SHP77 (cell line): ENCODE data around the gene ARSD.
"Not testable (repeated sequence)": the region's sequence is repeated elsewhere in the genome, so short reads cannot be mapped to it uniquely, and the experiment has no call there.

Experiments used
- DNase-seq, 2 experiments: peaks; one replicate each; lab custom pipeline; 2025; lab: John Stamatoyannopoulos, UW

The ARSD gene

GRCh38 chrX:2933125-2933900 lies 4.2 kb upstream of the ARSD start:
- DNase-seq: no peak

GRCh38 chrX:2931612-2932011 lies 2.5 kb upstream of the ARSD start:
- no peak for DNase-seq

GRCh38 chrX:2931155-2931554 lies 2.0 kb upstream of the ARSD start:
- DNase-seq: no peak

- DNase-seq: no peak
These were observed 952 bp downstream of the ARSD start for GRCh38 chrX:2928191-2928582.

GRCh38 chrX:2926664-2927275 lies 2.4 kb downstream of the ARSD start:
- DNase-seq: no peak

GRCh38 chrX:2926255-2926654 lies 2.9 kb downstream of the ARSD start:
- DNase-seq: not testable (repeated sequence)

- no peak for DNase-seq
These were observed 5.0 kb downstream of the ARSD start for GRCh38 chrX:2924151-2924550.

GRCh38 chrX:2921750-2922149 lies 7.4 kb downstream of the ARSD start:
- no peak for DNase-seq

GRCh38 chrX:2921193-2921592 lies 7.9 kb downstream of the ARSD start:
- DNase-seq: no peak

GRCh38 chrX:2917767-2918166 lies 11.4 kb downstream of the ARSD start:
- DNase-seq: no peak

GRCh38 chrX:2913118-2913517 lies 16.0 kb downstream of the ARSD start:
- no peak for DNase-seq

GRCh38 chrX:2910109-2910508 lies 19.0 kb downstream of the ARSD start:
- no peak for DNase-seq

GRCh38 chrX:2908125-2908685 lies 20.9 kb downstream of the ARSD start:
- no peak for DNase-seq

GRCh38 chrX:2907295-2907694 lies 21.8 kb downstream of the ARSD start:
- no peak for DNase-seq

GRCh38 chrX:2903366-2903765 lies 25.8 kb downstream of the ARSD start:
- DNase-seq: no peak

GRCh38 chrX:2902841-2903240 lies 26.3 kb downstream of the ARSD start:
- DNase-seq: no peak

- DNase-seq: no peak
These were observed 27.6 kb downstream of the ARSD start for GRCh38 chrX:2901367-2902036.

GRCh38 chrX:2898846-2899512 lies 30.2 kb downstream of the ARSD start:
- no peak for DNase-seq

- DNase-seq: not testable (repeated sequence)
These were observed 31.2 kb downstream of the ARSD start for GRCh38 chrX:2897690-2898623.

- no peak for DNase-seq
These were observed 31.8 kb downstream of the ARSD start for GRCh38 chrX:2897311-2897689.

- no peak for DNase-seq
These were observed 34.2 kb downstream of the ARSD start for GRCh38 chrX:2894885-2895292.
